Measurements from ENCODE around the gene WDR5. TPM values are rescaled to one million over a fixed set of nuclear protein-coding genes. Genes with fewer than 3 reads are reported as not detected.

Gene WDR5
- 10 to 100 TPM; 16.4 to 32.7 (median 24.5) TPM for total RNA-seq

GRCh38 chr9:134135343-134136117 is at the start of gene WDR5:
Gene WDR5, plus strand, starts transcription at chr9:134136082. Its CDS starts 3,796 bp downstream, at chr9:134139878.
- Histone ChIP-seq H3K4me1 (peaks cover 0 to 72% (median 30%) of the 10 kb centered on the region in 4 donors), H3K9me3 (no peaks in the 10 kb centered on the region), H3K27me3 (no peaks in the 10 kb centered on the region), H3K36me3 (peaks cover 0 to 9% (median 0%) of the 10 kb centered on the region in 3 donors), H3K4me3 (peak within 1 kb of the TSS; percentile 71 to 99 (median 92)), H3K27ac (peak within 1 kb of the TSS; percentile 82 to 97 (median 88))
- DNase-seq (ENCODE audit: low spot score in 2 of 2), result peak; percentile 79 to 82
- 0% methylated on average over 27 to 45 of the region's 81 CpGs for WGBS, 2 donors
- TF ChIP-seq, protein P1, sequence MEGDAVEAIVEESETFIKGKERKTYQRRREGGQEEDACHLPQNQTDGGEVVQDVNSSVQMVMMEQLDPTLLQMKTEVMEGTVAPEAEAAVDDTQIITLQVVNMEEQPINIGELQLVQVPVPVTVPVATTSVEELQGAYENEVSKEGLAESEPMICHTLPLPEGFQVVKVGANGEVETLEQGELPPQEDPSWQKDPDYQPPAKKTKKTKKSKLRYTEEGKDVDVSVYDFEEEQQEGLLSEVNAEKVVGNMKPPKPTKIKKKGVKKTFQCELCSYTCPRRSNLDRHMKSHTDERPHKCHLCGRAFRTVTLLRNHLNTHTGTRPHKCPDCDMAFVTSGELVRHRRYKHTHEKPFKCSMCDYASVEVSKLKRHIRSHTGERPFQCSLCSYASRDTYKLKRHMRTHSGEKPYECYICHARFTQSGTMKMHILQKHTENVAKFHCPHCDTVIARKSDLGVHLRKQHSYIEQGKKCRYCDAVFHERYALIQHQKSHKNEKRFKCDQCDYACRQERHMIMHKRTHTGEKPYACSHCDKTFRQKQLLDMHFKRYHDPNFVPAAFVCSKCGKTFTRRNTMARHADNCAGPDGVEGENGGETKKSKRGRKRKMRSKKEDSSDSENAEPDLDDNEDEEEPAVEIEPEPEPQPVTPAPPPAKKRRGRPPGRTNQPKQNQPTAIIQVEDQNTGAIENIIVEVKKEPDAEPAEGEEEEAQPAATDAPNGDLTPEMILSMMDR (IDR thresholded peaks at IDR 0.05), result peak in 1 of 5 experiments; percentile 13
- peak in 1 of 2 donors; percentile 78 for TF ChIP-seq EP300 (IDR thresholded peaks at IDR 0.05)
- TF ChIP-seq POLR2A (IDR thresholded peaks at IDR 0.05), result peak; percentile 34 to 66

DNA sequence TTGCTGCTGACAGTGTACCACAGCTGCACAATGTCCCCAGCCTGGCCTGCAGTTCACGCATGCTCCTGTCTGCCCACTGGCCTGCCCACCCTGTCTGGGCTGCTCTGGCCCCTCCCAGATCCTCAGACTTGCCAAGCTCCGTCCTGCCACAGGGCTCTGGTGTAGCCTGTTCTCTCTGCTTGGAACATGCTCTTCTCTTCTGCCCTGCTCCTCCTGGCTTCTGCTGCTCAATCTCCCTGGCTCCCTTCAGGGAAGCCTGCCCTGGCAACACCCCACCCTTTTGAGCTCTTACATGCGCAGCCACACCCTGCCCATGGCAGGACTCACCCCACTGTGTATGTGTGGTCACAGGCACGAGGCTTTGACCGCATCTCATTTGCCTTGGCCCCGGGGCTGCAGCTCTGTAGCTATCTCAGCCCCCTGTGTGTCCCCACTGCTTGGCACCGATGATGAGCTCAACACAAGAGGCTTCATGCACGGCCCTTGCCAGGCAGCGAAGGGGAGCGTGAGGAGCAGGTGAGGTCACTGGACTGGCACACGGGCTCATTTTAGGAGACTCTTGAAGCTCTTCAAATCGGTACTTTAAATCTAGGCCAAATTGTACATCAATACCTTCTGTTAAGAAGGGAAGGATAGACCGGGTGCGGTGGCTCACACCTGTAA is 47.7 kb upstream of the WDR5 start:
- no peak for TF ChIP-seq EP300 (IDR thresholded peaks at IDR 0.05)
- TF ChIP-seq, protein P1 (IDR thresholded peaks at IDR 0.05), result no peak
- no peak for TF ChIP-seq POLR2A (IDR thresholded peaks at IDR 0.05)
- DNase-seq (ENCODE audit: low spot score in 2 of 2), result no peak
- no peak overlapping the region for H3K4me3 ChIP-seq
- no peak overlapping the region for H3K27ac ChIP-seq
- no peaks in the 10 kb centered on the region for H3K4me1 ChIP-seq
- 78 to 81% methylated on average over 10 to 14 of the region's 14 CpGs for WGBS, 2 donors
- H3K36me3 ChIP-seq, result no peaks in the 10 kb centered on the region
- peaks cover 0 to 37% (median 0%) of the 10 kb centered on the region in 4 donors for H3K9me3 ChIP-seq
- no peaks in the 10 kb centered on the region for H3K27me3 ChIP-seq

DNA sequence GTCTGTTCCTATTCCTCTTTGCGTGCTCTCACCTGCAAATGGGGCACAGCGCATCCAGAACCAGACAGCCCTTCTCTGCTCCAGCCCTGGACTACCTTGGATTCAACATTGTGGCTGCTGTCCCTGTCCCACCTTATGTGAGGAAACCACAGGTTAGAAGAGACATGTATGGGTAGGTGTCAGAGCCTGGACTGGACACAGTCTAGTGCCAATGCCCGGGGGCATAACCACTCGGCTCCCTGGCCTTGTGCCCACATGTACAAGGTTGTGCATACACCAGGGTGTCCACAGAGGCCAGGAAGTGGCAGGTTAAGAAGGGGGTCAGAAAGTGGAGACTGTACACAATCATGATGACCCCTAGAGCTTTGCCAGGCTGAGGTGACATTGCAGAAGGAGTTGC is 45.9 kb upstream of the WDR5 start:
- 75 to 87% methylated on average over 3 to 4 of the region's 4 CpGs for WGBS, 2 donors
- TF ChIP-seq EP300 (IDR thresholded peaks at IDR 0.05) (no peak), POLR2A (IDR thresholded peaks at IDR 0.05) (no peak)
- TF ChIP-seq, protein P1 (IDR thresholded peaks at IDR 0.05), result no peak

GRCh38 chr9:134099123-134099761 is 36.6 kb upstream of the WDR5 start:
- Histone ChIP-seq H3K4me3 (no peak overlapping the region), H3K27me3 (no peaks in the 10 kb centered on the region), H3K9me3 (no peaks in the 10 kb centered on the region), H3K4me1 (no peaks in the 10 kb centered on the region), H3K27ac (no peak overlapping the region), H3K36me3 (no peaks in the 10 kb centered on the region)
- TF ChIP-seq EP300 (IDR thresholded peaks at IDR 0.05), result no peak
- TF ChIP-seq, protein P1 (IDR thresholded peaks at IDR 0.05), result peak; percentile 31 to 47 (median 43)
- DNase-seq (ENCODE audit: low spot score in 2 of 2), result peak in 1 of 2 donors; percentile 31
- WGBS, 2 donors, result 48 to 61% methylated on average over 7 to 13 of the region's 13 CpGs

More for the DNA sequence above, 45.9 kb upstream of the WDR5 start:
- no peaks in the 10 kb centered on the region for H3K27me3 ChIP-seq
- H3K9me3 ChIP-seq, result peaks cover 0 to 36% (median 0%) of the 10 kb centered on the region in 4 donors
- no peaks in the 10 kb centered on the region for H3K36me3 ChIP-seq
- DNase-seq (ENCODE audit: low spot score in 2 of 2), result no peak
- no peak overlapping the region for H3K4me3 ChIP-seq
- no peak overlapping the region for H3K27ac ChIP-seq
- H3K4me1 ChIP-seq, result no peaks in the 10 kb centered on the region
